ENCODE measurements around the gene PSMB7.

The PSMB7 gene

GRCh38 chr9:124359426-124359825 is 55.8 kb downstream of the PSMB7 start:
- TF ChIP-seq, protein P1, sequence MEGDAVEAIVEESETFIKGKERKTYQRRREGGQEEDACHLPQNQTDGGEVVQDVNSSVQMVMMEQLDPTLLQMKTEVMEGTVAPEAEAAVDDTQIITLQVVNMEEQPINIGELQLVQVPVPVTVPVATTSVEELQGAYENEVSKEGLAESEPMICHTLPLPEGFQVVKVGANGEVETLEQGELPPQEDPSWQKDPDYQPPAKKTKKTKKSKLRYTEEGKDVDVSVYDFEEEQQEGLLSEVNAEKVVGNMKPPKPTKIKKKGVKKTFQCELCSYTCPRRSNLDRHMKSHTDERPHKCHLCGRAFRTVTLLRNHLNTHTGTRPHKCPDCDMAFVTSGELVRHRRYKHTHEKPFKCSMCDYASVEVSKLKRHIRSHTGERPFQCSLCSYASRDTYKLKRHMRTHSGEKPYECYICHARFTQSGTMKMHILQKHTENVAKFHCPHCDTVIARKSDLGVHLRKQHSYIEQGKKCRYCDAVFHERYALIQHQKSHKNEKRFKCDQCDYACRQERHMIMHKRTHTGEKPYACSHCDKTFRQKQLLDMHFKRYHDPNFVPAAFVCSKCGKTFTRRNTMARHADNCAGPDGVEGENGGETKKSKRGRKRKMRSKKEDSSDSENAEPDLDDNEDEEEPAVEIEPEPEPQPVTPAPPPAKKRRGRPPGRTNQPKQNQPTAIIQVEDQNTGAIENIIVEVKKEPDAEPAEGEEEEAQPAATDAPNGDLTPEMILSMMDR (IDR thresholded peaks at IDR 0.05; ENCODE audit: control insufficient read depth, extremely low read depth, insufficient read depth) = no peak

DNA sequence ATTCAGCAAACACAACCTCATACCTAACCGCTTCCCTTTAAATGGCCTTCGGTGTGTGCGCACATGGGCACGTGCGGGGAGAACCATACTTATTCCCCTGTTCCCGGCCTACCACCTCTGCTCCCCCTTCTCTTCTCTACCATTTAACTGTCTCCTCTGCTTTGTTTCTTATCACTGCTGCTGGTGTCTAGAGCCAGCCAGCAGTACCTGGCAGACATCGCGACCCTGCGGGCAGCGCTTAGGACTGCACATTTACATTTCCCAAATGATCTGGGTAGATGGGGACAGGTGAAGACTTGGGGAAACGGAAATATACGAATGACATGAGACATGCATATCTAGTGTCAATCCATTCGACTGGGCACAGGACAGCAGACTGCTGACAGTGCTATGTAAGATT is 56.6 kb downstream of the PSMB7 start:
- H3K4me3 ChIP-seq (ENCODE audit: low read depth, low read length) = no peak overlapping the region
- no peak for DNase-seq (ENCODE audit: low read depth)
- TF ChIP-seq, protein P1 (IDR thresholded peaks at IDR 0.05; ENCODE audit: control insufficient read depth, extremely low read depth, insufficient read depth) = no peak

More at GRCh38 chr9:124359426-124359825, 55.8 kb downstream of the PSMB7 start:
- H3K4me3 ChIP-seq (ENCODE audit: low read depth, low read length) = no peak overlapping the region
- no peak for DNase-seq (ENCODE audit: low read depth)

- no peak for DNase-seq (ENCODE audit: low read depth)
- no peak overlapping the region for H3K4me3 ChIP-seq (ENCODE audit: low read depth, low read length)
- TF ChIP-seq, protein P1 (IDR thresholded peaks at IDR 0.05; ENCODE audit: control insufficient read depth, extremely low read depth, insufficient read depth) = peak; percentile 25; the same call in 1 of the 2 replicates
These were observed 57.4 kb downstream of the PSMB7 start for GRCh38 chr9:124357721-124358361.

DNA sequence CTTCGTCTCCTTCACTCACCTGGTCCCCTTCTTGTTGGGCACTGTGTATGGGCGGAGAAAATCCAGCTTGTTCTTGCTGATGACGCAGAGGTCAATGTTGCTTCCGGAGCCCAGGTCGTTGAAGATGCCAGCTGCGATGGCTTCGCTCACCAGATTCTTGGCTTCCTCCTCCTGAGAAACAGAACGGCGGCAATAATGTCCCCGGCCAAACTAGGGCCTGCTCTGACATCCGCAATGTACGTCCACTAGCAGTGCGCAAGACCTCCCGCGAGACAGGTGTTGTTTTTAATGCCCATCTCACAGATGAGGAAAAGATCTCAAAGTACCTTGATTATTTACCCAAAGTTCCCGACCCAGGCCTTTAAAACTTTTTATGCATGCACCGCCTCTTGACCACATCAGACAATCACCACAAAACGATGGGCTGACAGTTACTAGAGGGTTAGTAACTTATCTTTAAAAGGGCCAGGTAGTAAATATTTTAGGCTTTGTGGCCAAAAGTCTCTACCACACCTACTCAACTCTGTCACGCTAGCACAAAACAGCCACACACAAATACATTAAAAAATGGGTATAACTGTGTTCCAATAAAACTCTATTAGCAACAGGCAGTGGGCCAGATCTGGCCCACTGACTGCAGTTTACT is 58.4 kb downstream of the PSMB7 start:
- DNase-seq (ENCODE audit: low read depth) = peak; percentile 93
- TF ChIP-seq, protein P1 (IDR thresholded peaks at IDR 0.05; ENCODE audit: control insufficient read depth, extremely low read depth, insufficient read depth) = no peak
- H3K4me3 ChIP-seq (ENCODE audit: low read depth, low read length) = peak overlapping the region; percentile 14

DNA sequence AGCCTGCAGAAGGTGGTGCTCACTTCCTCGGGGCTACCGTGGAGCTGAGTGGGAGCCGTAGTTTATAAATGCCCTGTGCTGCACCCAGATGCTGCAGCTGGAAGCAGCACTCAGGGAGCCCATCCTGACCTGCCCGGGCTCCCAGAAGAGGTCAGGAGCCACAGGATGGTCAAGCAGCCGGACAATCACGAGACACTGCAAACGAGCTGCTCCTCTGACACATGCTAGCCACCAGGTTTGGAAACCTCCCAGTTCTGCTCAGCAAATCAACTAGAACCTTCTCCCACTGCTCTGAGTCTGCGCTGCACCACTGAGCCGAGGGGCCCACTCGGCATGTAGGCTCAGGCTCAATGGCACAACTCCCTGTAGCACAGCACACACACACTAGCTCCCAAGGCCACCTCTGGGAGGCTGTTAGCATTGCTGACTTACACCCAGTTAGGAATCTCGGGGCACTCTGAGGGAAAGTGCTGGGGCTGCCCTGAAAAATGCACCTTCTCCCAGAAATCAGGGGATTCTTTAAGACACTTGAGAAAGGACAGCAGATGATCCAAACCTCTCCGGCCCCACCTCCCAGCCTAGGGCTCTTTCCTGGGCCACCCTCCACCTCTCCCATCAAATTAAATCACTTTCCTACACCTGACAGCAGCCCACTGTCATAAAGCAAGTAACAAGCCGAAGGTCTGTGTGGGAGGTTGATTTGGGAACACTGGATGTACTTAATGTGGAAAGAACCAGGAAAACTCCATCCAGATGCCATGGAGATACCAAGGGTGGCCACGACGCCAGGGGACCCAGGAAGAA is 59.1 kb downstream of the PSMB7 start:
- TF ChIP-seq, protein P1 (IDR thresholded peaks at IDR 0.05; ENCODE audit: control insufficient read depth, extremely low read depth, insufficient read depth) = no peak
- peak overlapping the region; percentile 14 for H3K4me3 ChIP-seq (ENCODE audit: low read depth, low read length)
- DNase-seq (ENCODE audit: low read depth) = no peak

GRCh38 chr9:124355039-124355940 is 60.0 kb downstream of the PSMB7 start:
- H3K4me3 ChIP-seq (ENCODE audit: low read depth, low read length) = no peak overlapping the region
- TF ChIP-seq, protein P1 (IDR thresholded peaks at IDR 0.05; ENCODE audit: control insufficient read depth, extremely low read depth, insufficient read depth) = no peak

More at GRCh38 chr9:124355039-124355940, 60.0 kb downstream of the PSMB7 start:
- no peak for DNase-seq (ENCODE audit: low read depth)

Data from LNCaP clone FGC (cell line).